Stimulated activated CD4-positive, alpha-beta T cell treated with anti-CD3 and anti-CD28 coated beads, Interleukin-1b, Interleukin-23, amount 100 ng/mL, for 24 hours (primary cell): Measurements from ENCODE around the gene TTLL9.

Experiments
- DNase-seq, 4 experiments: peaks; one replicate each; pipeline ENCODE4 v3.0.0-alpha.2; 2020; ENCODE audit warnings: low read depth in 4 of 4, low spot score in 1 of 4

TTLL9 gene

DNA sequence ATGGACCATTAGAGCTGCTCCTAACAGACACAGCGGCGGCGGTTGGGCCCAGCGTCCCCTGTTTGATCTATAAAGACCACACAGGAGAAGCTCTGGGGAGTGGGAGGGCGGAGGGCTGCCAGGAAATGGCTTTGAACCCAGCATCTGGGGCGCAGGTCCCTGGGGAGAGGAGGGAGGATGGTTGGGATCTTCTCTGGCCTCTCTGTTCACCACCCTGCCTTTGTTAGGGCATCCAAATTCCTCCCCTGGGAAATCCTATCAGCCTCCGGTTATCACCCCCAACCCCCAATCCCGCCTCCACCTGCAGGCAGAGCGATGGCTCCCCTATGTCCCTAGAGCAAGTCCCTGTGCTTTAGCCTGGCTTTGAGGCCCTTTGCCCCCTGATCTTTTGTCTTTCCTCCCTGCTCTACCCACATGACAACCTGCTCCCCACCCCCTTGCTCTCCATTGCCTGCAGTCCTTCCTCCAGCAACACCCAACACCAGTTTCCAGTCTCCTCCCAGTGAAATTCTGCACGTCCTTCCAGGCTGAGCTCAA is 104.6 kb downstream of the TTLL9 start:
- DNase-seq = no peak

DNA sequence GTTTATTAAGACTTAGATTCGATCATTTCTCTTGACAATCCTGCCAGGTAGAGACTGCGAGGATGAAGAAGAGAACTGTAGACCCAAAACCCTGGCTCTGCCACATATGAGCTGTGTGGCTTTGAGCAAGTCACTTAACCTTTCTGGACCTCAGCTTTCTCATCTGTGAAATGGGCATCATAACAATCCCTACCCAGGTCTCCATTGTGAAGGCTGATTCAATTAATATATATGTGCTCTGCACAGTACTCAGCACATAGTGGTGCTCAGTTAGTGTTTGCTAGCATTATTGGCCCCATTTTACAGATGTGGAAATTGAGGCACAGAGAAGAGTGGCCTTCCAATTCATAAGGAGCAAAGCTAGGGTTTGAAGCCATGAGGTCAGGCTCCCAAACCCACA is 105.4 kb downstream of the TTLL9 start:
- no peak for DNase-seq

DNA sequence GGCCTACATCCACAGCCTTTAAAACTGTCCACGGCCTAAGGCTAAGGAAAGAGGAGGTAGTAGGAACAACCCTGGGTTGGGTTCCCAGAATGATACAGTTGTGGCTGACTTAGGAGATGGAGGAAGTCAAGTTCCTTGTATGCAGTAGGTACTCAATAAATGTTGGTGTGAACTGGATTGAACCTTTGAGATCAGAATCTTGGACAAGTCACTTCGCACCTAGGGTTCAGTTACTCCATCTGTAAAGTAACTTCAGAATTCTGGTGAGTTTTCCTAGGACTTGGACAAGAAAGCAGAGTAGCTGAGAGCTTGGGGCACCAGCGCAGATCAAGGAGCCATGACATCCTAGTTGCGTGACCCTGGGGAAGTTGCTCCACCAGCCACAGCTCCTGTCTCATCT is 106.6 kb downstream of the TTLL9 start:
- DNase-seq = no peak

DNA sequence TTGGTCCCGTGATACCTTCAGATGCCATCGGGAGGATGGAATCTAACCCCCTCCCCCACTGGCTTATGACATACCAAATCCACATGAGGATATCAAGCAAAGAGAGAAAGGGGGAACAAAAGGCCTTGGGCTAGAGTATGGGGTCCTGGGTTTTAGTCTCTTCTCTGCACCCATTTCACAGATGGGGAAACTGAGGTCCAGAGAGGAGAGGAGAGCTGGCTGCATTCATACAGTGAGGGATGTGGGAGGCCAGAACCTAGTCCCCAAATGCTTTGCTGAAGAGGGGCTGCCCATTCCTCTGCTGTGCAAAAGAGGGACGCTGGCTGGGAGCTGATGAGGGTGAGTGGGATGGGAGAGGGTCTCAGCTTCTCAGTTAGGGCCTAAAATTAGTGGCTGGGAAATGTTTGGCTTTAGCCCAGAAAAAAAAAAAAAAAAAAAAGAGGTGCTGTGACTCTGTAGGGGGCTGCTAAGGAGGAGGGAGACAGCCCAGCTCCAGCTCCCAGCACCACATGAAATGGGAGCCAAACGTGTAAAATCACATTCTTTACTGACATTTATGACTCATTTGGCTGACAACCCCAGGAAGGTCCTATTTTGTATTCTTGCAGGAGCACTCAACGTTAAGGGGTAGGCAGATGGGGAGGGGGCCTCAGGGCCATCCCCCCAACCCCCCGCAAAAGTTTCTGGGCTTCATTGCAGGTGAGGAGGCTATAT is 109.4 kb downstream of the TTLL9 start:
- no peak for DNase-seq

DNA sequence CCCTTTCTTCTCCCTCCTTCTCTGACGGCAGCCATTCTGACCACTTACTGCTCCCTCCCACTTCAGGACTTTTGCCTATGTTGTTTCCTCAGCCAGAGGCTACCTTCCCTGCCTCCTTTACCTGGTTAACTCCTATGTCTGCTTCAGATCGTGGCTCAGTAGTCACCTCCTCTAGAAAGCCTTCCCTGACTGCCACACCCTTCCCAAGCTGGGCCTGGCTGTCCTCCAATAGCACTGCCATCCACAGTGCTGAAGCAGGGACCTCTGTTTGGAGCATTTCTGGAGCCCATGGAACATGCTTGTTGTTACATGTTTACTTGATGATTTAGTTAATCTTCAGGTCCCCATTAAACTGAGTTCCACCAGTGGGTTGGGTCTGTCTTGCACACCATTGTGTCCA is 111.3 kb downstream of the TTLL9 start:
- no peak for DNase-seq

DNA sequence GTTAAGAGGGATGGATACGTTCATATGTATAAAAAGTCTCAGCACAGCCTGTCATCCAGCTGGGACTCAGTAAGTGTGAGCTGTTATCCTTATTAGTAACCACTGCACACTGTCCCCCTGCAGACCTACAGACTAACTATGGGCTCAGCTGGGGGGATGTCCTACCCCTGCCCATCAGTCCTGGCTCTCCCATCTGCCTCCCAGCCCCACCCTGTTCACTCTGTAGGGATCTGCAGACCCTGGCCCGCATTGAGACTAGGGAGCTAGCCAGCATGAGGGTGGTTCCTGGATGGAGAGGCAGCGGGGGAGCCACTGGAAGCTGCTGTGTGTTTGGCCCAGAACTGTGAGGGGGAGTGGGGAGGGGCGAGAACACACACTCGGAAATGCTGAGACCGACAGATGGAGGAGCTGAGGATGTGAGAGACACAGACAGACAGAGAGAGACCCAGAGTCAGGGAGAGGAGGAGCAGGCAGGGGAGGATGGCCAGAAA is 114.6 kb downstream of the TTLL9 start:
- no peak for DNase-seq

DNA sequence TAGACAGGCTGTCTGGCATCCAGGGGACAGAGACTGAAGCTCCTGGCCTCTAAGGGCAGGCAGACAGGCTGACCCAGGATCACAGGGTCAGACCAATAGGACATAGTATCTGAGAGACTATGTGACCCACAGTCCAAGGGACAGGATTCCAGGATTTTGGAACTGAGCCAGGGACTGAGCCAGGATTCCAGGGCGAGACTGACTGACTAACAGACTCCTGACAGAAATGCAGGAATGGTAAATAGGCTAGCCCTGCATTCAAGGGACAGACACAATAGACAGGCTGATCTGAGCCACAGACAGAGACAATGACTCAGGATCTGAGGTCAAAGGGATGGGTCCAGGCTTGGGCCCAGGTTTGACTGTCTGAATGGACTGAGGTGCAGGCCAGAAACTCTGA is 117.3 kb downstream of the TTLL9 start:
- no peak for DNase-seq

DNA sequence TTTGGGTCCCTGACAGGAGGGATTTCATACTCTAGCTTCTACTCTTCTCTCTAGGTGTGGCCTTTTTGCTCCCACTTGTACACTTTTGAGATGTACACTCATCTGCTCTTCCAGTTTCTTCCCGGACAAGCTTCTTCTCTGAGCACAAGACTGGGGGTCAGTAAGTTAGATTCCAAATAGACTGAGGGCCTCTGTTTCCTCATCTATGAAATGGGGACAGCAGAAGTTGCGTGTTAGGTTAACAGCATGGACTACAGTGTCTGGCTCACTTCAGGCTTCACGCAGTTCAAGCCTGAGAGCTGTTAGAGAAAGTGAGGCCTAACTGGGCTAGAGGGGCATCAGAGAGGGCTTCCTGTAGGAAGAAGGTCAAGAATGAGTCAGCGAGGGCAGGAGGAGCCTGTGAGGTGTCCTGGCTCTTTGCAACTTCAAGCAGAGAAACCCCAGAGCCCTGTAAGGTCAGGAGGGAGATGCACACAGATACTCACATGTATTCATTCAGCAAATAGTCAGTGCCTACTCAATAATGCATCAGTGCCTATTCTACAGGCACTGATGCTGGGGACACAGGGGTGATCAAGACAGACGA is 118.1 kb downstream of the TTLL9 start:
- DNase-seq = no peak

DNA sequence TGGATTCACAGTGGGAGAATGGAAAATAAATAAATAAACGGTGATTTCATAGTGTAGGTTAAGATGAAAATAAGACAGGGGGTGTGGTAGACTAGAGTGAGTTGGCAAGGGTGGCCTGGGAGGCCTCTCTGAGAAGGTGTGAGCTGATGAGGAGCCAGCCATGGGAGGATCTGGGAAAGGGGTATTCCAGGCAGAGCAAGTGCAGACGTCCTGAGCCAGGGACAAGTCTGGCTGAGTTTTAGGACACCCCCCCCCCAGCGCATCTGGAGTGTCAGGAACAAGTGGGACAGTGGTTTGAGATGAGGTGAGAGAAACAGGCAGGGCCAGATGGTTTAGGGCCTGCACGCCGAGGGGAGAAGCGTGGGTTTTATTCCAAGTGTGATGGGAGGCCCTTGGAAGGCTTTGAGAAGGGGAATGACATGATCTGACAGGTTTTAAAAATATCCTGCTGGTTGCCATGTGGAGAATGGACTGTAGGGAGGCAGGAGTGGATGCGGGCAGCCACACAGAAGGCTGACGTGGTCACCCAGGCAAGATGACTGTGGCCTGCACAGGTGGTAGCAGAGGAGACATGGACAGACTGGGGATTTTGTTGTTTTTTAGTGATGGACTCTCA is 118.7 kb downstream of the TTLL9 start:
- DNase-seq = no peak

DNA sequence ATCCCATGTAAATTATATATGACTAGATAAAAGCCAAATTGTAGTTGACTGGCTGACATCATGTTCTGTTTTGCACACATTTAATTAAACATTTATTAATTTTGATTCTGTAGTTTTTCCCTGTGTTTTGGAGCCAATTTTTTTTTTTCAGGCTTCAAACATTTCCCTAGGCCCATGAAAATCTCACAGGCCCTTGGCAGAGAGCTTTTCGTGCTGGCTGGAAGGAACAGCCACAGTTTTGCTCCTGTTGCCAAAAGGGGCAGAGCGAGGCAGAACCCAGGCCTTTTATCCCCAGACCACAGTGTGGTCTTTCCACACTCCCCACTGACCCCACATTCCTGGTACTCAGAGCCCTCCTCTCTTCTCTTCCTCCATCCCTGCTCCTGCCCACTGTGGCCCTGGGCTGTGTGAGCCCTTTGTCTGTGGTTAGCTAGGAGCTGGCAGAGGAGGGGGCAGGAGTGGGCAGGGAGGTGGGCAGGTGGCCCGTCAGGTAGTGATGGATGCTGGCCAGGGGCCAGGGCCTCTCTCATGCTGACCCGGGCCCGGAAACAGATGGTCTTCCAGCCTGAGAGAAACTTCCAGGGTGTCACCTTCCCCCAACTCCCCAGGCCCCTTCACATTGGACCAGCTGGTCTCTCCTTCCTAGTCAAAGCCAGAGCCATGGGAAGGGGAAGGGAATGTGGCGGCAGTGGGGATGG is 120.4 kb downstream of the TTLL9 start:
- DNase-seq = no peak

DNA sequence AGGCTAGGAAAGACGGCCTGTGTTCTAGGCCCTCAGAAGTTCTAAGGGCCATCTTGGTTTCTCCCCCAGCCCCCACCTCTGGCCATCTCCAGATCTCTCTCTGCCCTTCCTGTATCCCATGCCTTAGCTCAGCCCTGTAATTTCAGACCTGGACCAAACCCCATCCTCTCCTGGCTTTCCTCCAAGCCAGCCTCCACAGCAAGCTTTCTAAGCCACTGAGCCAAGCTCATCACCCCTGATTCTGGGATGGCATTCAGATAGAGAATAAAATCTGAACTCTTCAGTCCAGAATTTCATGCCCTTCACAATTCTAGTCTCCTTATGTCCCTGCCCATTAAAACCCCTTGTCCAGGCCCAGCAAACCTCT is 120.9 kb downstream of the TTLL9 start:
- no peak for DNase-seq

DNA sequence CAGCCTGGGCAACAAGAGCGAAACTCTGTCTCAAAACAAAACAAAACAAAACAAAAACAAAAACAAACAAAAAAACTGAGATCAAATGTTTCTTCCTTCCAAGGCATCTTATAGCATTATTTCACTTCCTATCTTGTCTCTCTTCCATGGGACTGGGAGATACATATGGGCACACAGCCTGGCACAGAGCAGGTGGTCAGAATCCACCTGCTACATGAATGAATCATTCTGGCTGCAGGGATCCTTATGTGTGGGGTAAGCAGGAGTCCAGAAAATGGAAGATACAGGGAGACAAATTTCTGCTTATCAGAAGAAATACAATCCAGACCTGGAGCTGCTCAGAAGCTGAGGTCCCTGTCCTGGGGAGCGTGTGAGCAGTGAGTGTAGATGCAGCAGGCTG is 121.7 kb downstream of the TTLL9 start:
- DNase-seq = no peak
